ENCODE data around the gene NKTR.

The NKTR gene

DNA sequence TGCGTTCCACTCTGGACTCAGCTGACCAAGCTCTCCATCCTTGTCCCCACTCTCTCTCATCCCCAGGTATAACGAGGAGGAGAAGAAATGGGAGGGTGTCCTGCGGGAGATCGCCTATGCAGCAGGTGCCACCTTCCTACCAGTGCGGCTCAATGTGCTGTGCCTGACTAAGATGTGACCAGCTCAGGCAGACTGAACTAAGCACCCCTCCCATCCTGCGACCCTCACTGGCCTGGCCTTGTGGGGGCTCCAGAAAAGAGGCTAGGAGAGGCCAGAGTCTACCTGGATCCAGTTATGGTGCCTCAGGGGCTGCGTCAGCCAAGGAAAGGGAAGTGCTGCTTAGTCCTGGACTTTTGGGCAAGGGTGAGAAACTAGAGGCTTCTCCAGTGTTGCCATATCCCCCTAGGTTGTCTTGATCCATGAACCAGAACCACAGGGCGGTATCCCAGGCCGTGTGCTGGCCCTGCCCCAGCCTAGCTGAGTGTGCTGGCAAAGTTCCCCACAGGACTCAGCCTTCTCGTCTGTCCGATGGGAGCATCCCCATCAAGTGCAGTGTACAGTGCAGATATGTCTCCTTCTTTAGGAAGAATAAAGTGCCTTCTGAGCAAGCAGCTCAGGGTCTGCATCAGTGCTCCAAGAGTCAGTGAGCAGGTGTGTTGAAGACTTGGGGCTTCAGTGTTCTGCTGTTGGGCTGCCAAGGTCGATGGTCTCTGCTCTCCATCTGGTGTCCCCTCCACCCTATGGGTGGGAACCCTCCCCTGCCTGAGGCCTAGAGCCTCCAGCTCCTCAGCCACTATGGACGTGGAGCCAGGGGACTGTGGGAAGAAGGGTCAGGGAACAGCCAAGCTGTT lies 91.6 kb downstream of the NKTR start:
- TF ChIP-seq, protein P1, sequence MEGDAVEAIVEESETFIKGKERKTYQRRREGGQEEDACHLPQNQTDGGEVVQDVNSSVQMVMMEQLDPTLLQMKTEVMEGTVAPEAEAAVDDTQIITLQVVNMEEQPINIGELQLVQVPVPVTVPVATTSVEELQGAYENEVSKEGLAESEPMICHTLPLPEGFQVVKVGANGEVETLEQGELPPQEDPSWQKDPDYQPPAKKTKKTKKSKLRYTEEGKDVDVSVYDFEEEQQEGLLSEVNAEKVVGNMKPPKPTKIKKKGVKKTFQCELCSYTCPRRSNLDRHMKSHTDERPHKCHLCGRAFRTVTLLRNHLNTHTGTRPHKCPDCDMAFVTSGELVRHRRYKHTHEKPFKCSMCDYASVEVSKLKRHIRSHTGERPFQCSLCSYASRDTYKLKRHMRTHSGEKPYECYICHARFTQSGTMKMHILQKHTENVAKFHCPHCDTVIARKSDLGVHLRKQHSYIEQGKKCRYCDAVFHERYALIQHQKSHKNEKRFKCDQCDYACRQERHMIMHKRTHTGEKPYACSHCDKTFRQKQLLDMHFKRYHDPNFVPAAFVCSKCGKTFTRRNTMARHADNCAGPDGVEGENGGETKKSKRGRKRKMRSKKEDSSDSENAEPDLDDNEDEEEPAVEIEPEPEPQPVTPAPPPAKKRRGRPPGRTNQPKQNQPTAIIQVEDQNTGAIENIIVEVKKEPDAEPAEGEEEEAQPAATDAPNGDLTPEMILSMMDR (IDR thresholded peaks at IDR 0.05; ENCODE audit: low read depth, low read length, missing control alignments) = no peak
- no peak for DNase-seq (ENCODE audit: low read depth)
- no peak overlapping the region for H3K4me3 ChIP-seq (ENCODE audit: low read depth, low read length)

DNA sequence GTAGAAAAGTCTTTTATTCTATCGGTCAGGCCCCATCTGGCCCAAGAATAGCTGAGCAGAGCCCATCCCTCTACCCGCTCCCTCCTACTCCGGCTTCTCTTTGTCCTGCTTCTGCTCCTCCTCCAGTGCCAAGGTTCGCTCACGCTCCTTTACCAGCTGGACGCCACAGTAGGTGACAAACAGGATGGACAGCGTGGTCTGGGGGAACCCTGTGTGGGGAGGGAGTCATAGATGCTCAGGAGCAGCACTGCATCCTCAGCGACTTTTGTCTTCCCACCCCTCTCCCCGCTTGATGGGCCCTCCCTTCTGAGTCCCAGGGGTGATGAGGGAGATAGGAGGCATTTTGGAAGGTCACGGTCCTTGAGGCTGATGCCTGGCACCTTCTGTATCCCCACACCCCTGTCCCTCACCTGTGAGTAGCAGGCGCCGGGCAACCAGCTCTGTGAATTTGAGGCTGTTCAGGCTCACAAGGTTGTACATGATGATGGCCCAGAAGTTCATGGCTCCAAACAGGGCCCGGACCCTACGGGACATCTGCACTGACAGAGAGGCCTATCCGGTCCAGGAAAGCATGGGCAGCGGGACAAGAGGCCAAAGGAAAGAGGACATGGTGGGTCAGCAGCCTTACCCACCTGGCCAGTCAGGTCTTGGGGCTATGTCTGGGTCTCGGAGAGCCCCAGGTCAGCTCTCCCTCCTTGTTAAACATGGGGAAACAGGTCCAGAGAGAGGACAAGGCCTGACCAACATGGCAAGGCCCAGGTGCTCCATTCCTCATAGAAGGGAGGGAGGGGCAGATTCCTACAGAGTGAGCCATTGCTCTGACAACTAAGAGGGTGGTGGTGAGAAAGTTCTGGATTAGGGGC lies 92.4 kb downstream of the NKTR start:
- TF ChIP-seq, protein P1 (IDR thresholded peaks at IDR 0.05; ENCODE audit: low read depth, low read length, missing control alignments) = no peak
- DNase-seq (ENCODE audit: low read depth) = no peak
- H3K4me3 ChIP-seq (ENCODE audit: low read depth, low read length) = no peak overlapping the region

DNA sequence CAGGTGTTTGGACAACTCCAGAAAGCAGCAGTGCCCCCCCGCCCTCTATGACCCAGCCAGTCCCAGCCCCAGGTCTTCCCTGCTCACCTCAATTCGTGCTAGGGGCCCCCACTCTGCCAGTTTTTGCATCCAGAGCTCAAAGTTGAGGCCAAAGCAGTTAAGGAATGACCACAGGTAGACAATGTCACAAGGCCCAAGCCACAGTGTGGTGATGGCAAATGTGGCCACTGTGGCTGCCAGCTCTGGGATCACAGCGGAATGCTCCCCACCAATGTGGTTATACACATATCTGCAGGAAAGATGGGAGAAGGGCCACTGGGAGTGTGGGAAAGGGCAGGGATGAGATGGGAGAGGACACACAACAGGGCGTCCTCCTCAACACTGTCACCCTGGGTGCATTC lies 93.0 kb downstream of the NKTR start:
- no peak for DNase-seq (ENCODE audit: low read depth)

DNA sequence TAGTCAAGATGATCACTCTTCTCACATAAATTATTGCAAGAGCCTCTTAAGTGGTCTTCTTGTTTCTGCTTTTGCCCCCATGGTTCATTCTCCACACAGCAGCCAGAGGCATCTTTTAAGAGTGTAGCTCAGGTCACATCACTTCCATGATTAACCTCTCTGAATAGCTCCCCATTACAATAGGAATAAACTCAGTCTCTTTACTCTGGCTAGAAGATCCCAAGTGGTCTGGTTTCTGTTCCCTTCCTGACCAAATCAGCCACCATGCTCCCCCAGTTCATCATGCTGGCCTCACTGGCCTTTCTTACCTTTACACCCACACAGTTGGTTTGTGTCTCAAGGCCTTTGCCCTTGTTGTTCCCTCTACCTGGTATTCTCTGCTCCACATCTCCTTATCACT lies 93.9 kb downstream of the NKTR start:
- TF ChIP-seq, protein P1 (IDR thresholded peaks at IDR 0.05; ENCODE audit: low read depth, low read length, missing control alignments) = no peak
- H3K4me3 ChIP-seq (ENCODE audit: low read depth, low read length) = no peak overlapping the region
- no peak for DNase-seq (ENCODE audit: low read depth)

More for the DNA sequence above, 93.0 kb downstream of the NKTR start:
- TF ChIP-seq, protein P1 (IDR thresholded peaks at IDR 0.05; ENCODE audit: low read depth, low read length, missing control alignments) = no peak
- no peak overlapping the region for H3K4me3 ChIP-seq (ENCODE audit: low read depth, low read length)

DNA sequence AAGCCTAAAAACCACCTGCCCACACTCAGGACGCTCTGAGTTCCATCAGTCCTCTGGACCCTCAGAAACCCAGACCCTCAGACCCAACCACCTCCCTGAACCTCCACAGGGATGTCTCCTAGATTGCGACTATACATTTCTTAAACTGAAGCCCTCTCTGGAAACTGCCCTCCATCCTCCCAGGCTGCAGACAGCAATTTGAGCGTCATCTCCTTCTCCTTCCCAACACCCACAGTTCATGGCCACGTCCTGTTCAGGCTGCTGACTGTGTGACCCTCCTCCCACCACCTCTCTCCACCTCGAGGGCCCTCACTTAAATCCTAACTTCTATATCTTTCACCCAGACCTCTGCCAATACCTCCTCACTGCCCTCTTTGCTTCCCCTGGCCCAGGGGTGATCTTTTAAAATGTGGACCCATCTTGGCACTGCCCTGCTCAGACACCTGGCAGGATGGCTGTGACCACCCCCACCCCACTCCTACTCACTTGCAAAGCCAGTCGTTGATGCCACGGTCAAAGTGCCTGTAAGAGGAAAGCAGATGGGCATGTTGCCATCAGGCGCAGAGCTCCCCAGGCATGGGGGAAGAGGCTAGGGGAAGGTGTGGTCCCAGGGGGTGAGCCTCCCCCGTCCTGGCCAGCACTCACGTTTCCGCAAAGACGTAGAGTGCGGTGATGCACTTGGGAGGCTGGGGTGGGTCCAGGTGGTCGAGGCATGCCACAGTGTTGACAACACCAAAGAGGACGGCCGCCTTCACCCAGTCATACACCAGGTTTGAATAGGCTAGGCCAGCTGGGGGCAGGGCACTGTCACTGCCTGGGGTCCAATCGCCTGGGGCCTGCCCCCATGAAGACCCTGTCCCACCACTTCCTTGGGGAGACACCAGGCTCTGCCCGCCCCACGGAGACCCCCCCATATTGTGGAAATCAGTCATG lies 96.1 kb downstream of the NKTR start:
- H3K4me3 ChIP-seq (ENCODE audit: low read depth, low read length) = no peak overlapping the region
- DNase-seq (ENCODE audit: low read depth) = no peak
- TF ChIP-seq, protein P1 (IDR thresholded peaks at IDR 0.05; ENCODE audit: low read depth, low read length, missing control alignments) = no peak

DNA sequence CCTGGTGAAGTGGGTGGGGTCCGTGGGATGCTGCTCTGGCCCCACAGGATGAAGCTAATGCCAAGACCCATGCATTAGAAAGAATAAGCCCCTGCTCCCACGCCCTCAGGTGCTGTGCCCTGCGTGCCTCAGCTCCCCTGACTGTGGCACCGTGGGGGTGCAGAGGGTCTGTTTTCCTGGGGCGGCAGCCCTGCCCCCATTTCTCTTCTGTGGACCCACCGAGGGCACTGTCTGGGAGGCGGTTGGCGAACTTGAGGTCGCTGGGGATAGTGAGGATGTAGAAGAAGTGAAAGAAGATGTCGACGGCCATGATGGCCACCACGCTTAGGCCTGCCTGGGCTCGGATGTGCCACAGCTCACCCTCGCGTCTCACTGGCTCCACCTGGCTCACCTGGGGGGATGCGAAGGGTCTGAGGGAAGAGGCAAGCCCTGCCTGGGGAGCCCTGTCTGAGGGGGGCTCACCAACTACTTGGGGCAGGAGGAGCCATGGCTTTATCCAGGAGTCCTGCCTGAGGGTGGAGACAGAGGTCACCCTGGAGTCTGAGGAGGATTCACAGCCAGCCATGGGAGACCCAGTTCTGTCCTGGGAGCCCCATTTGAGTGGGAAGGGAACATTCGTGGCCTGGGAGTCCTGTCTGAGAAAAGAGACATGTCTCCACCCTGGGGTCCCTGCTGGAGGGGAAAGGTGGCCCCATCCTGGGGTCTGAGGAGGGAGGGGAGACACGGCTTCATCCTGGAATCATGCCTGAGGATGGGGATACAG lies 97.0 kb downstream of the NKTR start:
- H3K4me3 ChIP-seq (ENCODE audit: low read depth, low read length) = no peak overlapping the region
- TF ChIP-seq, protein P1 (IDR thresholded peaks at IDR 0.05; ENCODE audit: low read depth, low read length, missing control alignments) = no peak
- no peak for DNase-seq (ENCODE audit: low read depth)
